ENCODE results near the gene MYH6. TPM values are rescaled to one million over a fixed set of nuclear protein-coding genes. Genes with fewer than 3 reads are reported as not detected.

Gene MYH6
- total RNA-seq, 1 donor from 2014 or later: 1.6 TPM

DNA sequence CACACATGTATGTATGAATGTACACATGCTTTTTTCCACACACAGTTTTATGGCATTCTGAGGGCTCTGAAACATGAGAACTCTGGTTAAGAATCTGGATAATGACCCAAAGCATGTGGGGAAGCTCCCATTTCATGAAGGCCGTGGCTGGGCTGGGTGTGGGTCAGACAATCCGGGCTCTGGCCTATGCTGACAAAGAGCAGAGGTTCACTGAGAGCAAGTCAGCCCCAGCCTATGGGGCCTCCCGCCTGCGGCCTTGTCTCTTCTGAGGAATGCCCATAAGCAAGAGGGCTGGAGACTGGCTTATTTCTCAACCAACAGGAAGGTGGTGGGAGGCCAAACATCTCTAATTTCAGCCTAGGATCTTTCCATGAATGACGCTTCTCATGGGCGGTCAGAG lies 8.5 kb downstream of the MYH6 start:
- H3K9me3 Mint-ChIP-seq (ENCODE audit: unreplicated experiment): no peaks in the 10 kb centered on the region
- H3K4me1 Mint-ChIP-seq (ENCODE audit: unreplicated experiment): no peaks in the 10 kb centered on the region
- peaks cover 3% of the 10 kb centered on the region for H3K36me3 Mint-ChIP-seq (ENCODE audit: low read depth, unreplicated experiment)
- no peak overlapping the region for H3K4me3 Mint-ChIP-seq (ENCODE audit: unreplicated experiment)
- no peak for DNase-seq (ENCODE audit: low spot score)
- peaks cover 6% of the 10 kb centered on the region for H3K27me3 Mint-ChIP-seq (ENCODE audit: unreplicated experiment)
- TF ChIP-seq, protein P1, sequence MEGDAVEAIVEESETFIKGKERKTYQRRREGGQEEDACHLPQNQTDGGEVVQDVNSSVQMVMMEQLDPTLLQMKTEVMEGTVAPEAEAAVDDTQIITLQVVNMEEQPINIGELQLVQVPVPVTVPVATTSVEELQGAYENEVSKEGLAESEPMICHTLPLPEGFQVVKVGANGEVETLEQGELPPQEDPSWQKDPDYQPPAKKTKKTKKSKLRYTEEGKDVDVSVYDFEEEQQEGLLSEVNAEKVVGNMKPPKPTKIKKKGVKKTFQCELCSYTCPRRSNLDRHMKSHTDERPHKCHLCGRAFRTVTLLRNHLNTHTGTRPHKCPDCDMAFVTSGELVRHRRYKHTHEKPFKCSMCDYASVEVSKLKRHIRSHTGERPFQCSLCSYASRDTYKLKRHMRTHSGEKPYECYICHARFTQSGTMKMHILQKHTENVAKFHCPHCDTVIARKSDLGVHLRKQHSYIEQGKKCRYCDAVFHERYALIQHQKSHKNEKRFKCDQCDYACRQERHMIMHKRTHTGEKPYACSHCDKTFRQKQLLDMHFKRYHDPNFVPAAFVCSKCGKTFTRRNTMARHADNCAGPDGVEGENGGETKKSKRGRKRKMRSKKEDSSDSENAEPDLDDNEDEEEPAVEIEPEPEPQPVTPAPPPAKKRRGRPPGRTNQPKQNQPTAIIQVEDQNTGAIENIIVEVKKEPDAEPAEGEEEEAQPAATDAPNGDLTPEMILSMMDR (IDR thresholded peaks at IDR 0.05; ENCODE audit: unreplicated experiment): no peak
- H3K27ac Mint-ChIP-seq (ENCODE audit: unreplicated experiment): no peak overlapping the region

DNA sequence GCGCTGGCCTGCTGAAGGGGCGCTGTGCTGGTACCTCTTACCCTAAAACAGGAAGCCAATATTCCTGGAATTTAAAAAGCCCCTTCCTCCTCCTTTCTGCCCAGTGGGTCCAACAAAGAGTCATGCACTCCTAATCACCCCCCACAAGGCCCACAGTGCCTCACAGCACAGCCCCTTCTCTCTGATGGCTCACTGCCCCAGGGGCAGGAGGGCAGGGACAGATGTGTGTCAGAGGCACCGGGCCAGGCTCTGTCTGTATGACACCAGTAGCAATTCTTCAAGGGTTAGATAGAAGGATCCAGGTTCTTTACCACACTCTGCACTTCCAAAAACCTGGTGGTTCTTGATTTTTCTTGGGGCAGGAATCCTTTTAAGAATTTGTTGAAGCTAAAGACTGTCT lies 8.9 kb downstream of the MYH6 start:
- DNase-seq (ENCODE audit: low spot score): no peak
- Mint-ChIP-seq H3K4me1 (ENCODE audit: unreplicated experiment) (no peaks in the 10 kb centered on the region), H3K36me3 (ENCODE audit: low read depth, unreplicated experiment) (peaks cover 3% of the 10 kb centered on the region), H3K9me3 (ENCODE audit: unreplicated experiment) (no peaks in the 10 kb centered on the region), H3K27ac (ENCODE audit: unreplicated experiment) (no peak overlapping the region), H3K27me3 (ENCODE audit: unreplicated experiment) (peaks cover 6% of the 10 kb centered on the region), H3K4me3 (ENCODE audit: unreplicated experiment) (no peak overlapping the region)
- TF ChIP-seq, protein P1 (IDR thresholded peaks at IDR 0.05; ENCODE audit: unreplicated experiment): no peak

DNA sequence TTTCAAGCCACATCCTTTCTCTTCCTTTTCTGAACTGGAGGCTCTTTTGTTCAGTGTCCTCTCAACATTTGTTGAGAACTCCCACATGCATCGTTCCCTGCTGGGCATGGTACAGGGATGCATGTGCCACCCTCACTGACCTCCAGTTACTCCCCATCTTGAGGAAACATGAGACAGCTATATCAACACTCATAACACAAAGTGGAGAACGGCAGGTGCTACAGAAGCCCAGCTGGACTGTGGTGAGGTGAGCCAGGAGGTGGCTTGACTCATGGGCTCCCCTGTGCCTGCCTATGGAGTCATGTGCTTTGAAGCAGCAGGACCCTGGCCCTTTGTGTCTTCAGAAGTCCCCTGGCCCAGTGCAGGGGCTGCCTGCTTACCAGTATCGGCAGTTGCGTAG lies 9.7 kb downstream of the MYH6 start:
- no peak for DNase-seq (ENCODE audit: low spot score)
- Mint-ChIP-seq H3K36me3 (ENCODE audit: low read depth, unreplicated experiment) (no peaks in the 10 kb centered on the region), H3K4me1 (ENCODE audit: unreplicated experiment) (no peaks in the 10 kb centered on the region), H3K4me3 (ENCODE audit: unreplicated experiment) (no peak overlapping the region), H3K27ac (ENCODE audit: unreplicated experiment) (no peak overlapping the region), H3K9me3 (ENCODE audit: unreplicated experiment) (no peaks in the 10 kb centered on the region), H3K27me3 (ENCODE audit: unreplicated experiment) (peaks cover 7% of the 10 kb centered on the region)
- TF ChIP-seq, protein P1 (IDR thresholded peaks at IDR 0.05; ENCODE audit: unreplicated experiment): no peak

DNA sequence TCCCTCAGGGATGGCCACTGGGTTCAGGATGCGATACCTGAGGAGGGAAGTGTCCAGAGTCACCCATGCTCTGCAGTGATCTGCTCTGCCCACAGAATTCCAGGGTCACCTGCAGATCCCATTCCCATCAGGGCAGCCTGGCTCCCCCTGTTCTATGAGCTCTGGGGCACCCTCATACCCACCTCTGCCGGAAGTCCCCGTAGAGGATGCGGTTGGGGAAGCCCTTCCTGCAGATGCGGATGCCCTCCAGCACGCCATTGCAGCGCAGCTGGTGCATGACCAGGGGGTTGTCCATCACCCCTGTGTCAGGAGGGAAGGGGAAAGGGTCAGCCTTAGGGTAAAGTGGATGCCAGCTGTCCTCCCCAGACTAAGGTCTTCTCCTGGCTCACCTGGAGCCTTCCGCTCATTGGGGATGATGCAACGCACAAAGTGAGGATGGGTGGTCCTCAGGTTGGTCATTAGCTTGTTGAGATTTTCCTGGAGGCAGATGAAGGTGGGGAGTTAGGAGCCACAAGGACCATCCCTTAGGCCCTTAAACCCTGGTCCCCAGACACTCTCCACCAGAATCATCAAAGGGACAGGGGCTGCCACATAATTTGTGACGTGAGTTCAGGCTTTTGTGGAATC lies 11.2 kb downstream of the MYH6 start:
- H3K36me3 Mint-ChIP-seq (ENCODE audit: low read depth, unreplicated experiment): no peaks in the 10 kb centered on the region
- no peak overlapping the region for H3K27ac Mint-ChIP-seq (ENCODE audit: unreplicated experiment)
- H3K27me3 Mint-ChIP-seq (ENCODE audit: unreplicated experiment): peaks cover 7% of the 10 kb centered on the region
- TF ChIP-seq, protein P1 (IDR thresholded peaks at IDR 0.05; ENCODE audit: unreplicated experiment): no peak
- no peaks in the 10 kb centered on the region for H3K9me3 Mint-ChIP-seq (ENCODE audit: unreplicated experiment)
- H3K4me1 Mint-ChIP-seq (ENCODE audit: unreplicated experiment): peaks cover 8% of the 10 kb centered on the region
- H3K4me3 Mint-ChIP-seq (ENCODE audit: unreplicated experiment): no peak overlapping the region
- DNase-seq (ENCODE audit: low spot score): no peak

DNA sequence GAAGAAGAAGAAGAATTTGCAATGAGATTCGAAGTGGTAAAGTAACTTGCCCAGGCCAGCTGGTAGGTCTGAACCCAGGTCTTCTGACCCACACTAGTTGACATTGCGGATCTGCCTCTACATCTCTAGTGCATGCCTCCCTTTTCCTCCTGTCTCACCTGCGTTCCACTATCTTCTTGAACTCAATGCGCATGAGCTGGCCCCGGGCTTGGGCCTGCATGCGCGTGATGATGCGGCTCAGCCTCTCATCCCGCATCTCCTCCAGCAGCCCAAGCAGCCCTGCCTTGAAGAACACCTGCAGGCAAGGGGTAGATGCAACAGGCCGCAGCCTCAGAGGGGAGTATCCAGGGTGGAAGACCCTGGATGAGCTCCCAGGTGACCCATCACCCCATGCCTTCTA lies 11.9 kb downstream of the MYH6 start:
- TF ChIP-seq, protein P1 (IDR thresholded peaks at IDR 0.05; ENCODE audit: unreplicated experiment): no peak
- no peaks in the 10 kb centered on the region for H3K36me3 Mint-ChIP-seq (ENCODE audit: low read depth, unreplicated experiment)
- H3K4me3 Mint-ChIP-seq (ENCODE audit: unreplicated experiment): no peak overlapping the region
- DNase-seq (ENCODE audit: low spot score): no peak
- H3K4me1 Mint-ChIP-seq (ENCODE audit: unreplicated experiment): peaks cover 9% of the 10 kb centered on the region
- no peaks in the 10 kb centered on the region for H3K9me3 Mint-ChIP-seq (ENCODE audit: unreplicated experiment)
- H3K27me3 Mint-ChIP-seq (ENCODE audit: unreplicated experiment): peaks cover 7% of the 10 kb centered on the region
- H3K27ac Mint-ChIP-seq (ENCODE audit: unreplicated experiment): no peak overlapping the region
